Measurements from ENCODE around the gene FIBCD1. TPM values are rescaled to one million over a fixed set of nuclear protein-coding genes. Genes with fewer than 3 reads are reported as not detected.
A peak's percentile ranks its signal among the peaks of the same experiment; 100 is the strongest.

Gene FIBCD1
- 0.06 TPM for polyA plus RNA-seq (2012; ENCODE audit: low read depth, missing spikeins)

DNA sequence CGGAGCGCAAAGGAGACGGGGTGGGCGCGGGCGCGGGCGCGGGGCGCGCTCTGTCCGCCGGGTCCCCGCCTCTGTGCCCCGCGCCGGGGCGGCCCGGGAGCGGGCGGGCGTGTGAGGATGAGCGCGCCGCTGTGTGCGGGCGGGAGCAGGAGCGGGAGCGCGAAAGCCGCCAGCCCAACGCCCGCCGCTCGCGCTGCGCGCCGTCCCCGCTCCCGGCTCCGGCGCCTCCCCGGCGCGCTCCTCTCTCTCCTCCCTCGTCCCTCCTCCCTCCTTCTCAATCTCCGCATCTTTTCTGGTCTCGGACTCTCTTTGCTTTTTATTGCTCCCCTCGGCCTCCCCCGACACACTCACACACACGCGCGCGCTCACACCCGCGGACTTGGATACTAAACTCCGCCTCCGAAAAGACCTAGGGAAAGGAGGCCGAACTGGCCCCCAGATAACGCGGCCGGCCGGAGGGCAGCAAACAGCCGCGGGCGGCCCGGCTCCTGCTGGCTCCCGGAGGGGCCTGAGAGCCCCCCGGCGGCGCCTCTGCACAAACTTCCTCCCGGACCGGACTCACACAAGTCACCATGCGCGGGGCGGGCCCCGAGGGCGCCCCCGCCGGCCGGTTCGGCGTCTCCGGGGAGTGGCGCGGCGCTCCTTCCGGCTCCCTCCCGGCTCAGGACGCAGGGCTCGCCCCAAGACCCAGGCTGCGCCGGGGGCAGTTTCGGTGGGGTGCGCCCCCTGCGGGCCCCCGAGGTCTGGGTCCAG, at the start of gene FIBCD1:
FIBCD1 (minus strand) TSS at position 596 of the 753 bp plus-strand sequence. CDS start 640 bp downstream, outside the sequence.
- TF ChIP-seq PAX5 (IDR thresholded peaks at IDR 0.05; ENCODE audit: insufficient read depth, low read length, severe bottlenecking) (no peak), POLR2AphosphoS5 (IDR thresholded peaks at IDR 0.05; ENCODE audit: low read depth, low read length) (no peak)
- FAIRE-seq (no peak), DNase-seq (ENCODE audit: insufficient read length, low spot score) (peak; percentile 75)

DNA sequence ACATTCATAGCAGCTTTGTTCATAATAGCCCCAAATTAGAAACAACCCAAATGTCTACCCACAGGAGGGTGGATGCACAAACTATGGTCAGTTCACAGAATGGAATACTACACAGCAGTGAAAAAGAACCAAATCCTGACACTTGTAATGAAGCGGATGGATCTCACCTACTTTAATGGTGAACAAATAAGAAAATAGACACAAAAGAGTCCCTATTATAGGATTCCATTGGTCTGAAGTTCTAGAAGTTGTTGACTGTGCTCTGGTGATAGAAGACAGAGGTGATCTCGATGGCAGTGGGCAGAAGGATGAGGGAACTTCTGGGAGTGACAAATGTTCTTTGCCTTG, 49.3 kb upstream of the FIBCD1 start:
- no peak for DNase-seq (ENCODE audit: insufficient read length, low spot score)
- TF ChIP-seq PAX5 (IDR thresholded peaks at IDR 0.05; ENCODE audit: insufficient read depth, low read length, severe bottlenecking) (no peak), POU2F2 (IDR thresholded peaks at IDR 0.05; ENCODE audit: low read depth, low read length) (no peak), POLR2A (IDR thresholded peaks at IDR 0.05; ENCODE audit: low read depth, low read length) (no peak), TAF1 (IDR thresholded peaks at IDR 0.05; ENCODE audit: low read depth, low read length) (no peak), SPI1 (IDR thresholded peaks at IDR 0.05; ENCODE audit: low read depth, low read length) (no peak), POLR2AphosphoS5 (IDR thresholded peaks at IDR 0.05; ENCODE audit: low read depth, low read length) (no peak)
- FAIRE-seq = no peak

DNA sequence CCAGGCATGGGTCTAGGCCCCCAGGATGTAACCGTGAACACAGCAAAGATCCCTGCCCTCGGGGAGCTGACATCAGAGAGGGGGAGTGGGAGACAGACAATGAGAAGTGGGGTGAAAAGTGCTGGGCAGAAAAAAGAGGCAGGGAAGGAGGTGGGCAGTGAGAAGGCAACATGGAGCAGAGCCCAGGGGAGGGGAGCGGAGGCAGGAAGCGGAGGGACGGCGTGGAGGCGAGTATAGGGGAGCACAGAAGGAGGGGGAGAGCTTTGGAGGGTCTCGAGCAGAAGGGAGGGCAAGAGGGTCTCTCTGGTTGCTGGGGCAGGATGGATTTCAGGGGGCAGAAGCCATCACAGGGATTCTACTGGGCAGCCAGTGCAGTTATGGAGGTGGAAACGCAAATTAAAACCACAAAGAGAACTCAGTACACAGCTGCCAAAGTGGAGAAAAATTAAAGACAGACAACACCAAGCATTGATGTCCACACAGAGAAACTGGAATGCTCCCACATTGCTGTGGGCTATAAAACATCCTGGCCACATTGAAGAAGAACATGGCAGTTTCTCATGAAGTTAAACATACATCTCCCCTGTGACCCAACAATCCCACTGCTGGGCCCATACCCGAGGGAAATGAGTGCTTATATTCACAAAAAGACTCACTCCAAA, 48.8 kb upstream of the FIBCD1 start:
- no peak for FAIRE-seq
- TF ChIP-seq POLR2AphosphoS5 (IDR thresholded peaks at IDR 0.05; ENCODE audit: low read depth, low read length) = no peak
- no peak for TF ChIP-seq SPI1 (IDR thresholded peaks at IDR 0.05; ENCODE audit: low read depth, low read length)
- no peak for TF ChIP-seq PAX5 (IDR thresholded peaks at IDR 0.05; ENCODE audit: insufficient read depth, low read length, severe bottlenecking)
- TF ChIP-seq POU2F2 (IDR thresholded peaks at IDR 0.05; ENCODE audit: low read depth, low read length) = no peak
- TF ChIP-seq TAF1 (IDR thresholded peaks at IDR 0.05; ENCODE audit: low read depth, low read length) = no peak
- TF ChIP-seq POLR2A (IDR thresholded peaks at IDR 0.05; ENCODE audit: low read depth, low read length) = no peak

DNA sequence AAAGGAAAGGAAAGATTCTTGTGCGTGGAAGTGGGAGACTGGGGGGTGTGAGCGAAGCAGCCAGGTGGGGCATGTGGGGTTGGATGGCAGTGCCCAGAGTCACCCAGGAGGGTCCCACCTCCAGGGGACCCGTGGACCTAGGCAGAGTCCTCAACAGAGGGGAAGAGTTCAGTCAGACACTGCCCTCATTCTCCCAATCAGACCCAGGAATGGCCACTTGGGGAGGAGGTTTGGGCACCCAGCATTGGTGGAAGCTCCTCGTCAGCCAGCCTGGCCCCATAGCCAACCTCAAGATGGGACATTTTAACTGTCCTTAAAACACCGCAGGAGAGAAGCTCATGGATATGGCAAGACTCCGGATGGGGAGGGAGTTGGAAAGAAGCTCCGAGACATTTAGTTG, 48.0 kb upstream of the FIBCD1 start:
- DNase-seq (ENCODE audit: insufficient read length, low spot score) = no peak
- TF ChIP-seq POU2F2 (IDR thresholded peaks at IDR 0.05; ENCODE audit: low read depth, low read length) (no peak), POLR2AphosphoS5 (IDR thresholded peaks at IDR 0.05; ENCODE audit: low read depth, low read length) (no peak), SPI1 (IDR thresholded peaks at IDR 0.05; ENCODE audit: low read depth, low read length) (no peak), POLR2A (IDR thresholded peaks at IDR 0.05; ENCODE audit: low read depth, low read length) (no peak), PAX5 (IDR thresholded peaks at IDR 0.05; ENCODE audit: insufficient read depth, low read length, severe bottlenecking) (no peak), TAF1 (IDR thresholded peaks at IDR 0.05; ENCODE audit: low read depth, low read length) (no peak)
- no peak for FAIRE-seq

More for the DNA sequence above, 48.8 kb upstream of the FIBCD1 start:
- DNase-seq (ENCODE audit: insufficient read length, low spot score) = no peak

GRCh38 chr9:130986356-130986965, 47.4 kb upstream of the FIBCD1 start:
- no peak for TF ChIP-seq POLR2AphosphoS5 (IDR thresholded peaks at IDR 0.05; ENCODE audit: low read depth, low read length)
- TF ChIP-seq PAX5 (IDR thresholded peaks at IDR 0.05; ENCODE audit: insufficient read depth, low read length, severe bottlenecking) = no peak
- TF ChIP-seq TAF1 (IDR thresholded peaks at IDR 0.05; ENCODE audit: low read depth, low read length) = no peak
- TF ChIP-seq POLR2A (IDR thresholded peaks at IDR 0.05; ENCODE audit: low read depth, low read length) = no peak
- no peak for TF ChIP-seq SPI1 (IDR thresholded peaks at IDR 0.05; ENCODE audit: low read depth, low read length)
- no peak for TF ChIP-seq POU2F2 (IDR thresholded peaks at IDR 0.05; ENCODE audit: low read depth, low read length)
- FAIRE-seq = no peak
- no peak for DNase-seq (ENCODE audit: insufficient read length, low spot score)

DNA sequence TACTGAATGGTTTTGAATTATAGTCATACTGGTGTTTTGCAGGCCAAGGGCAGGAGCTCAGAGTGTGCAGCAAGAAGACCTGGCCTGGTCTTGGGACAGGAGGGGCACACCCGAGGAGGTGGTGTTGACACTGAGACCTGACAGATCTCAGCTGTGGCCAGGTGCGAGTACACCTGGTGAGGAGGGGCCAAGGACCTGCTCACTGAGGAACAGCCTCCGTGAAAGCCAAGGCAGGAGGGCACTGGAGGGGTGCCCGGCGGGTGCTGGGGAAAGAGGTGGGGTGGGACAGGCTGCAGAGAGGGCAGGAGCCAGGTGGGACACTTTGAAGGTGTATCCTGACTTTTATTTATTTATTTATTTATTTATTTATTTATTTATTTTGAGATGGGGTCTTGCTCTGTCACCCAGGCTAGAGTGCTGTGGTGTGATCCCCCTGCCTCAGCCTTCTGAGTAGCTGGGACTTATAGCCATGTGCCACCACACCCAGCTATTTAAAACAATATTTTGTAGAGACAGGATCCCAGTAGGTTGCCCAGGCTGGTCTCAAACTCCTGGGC, 46.6 kb upstream of the FIBCD1 start:
- no peak for TF ChIP-seq POLR2A (IDR thresholded peaks at IDR 0.05; ENCODE audit: low read depth, low read length)
- no peak for TF ChIP-seq TAF1 (IDR thresholded peaks at IDR 0.05; ENCODE audit: low read depth, low read length)
- no peak for TF ChIP-seq SPI1 (IDR thresholded peaks at IDR 0.05; ENCODE audit: low read depth, low read length)
- TF ChIP-seq PAX5 (IDR thresholded peaks at IDR 0.05; ENCODE audit: insufficient read depth, low read length, severe bottlenecking) = no peak
- no peak for TF ChIP-seq POLR2AphosphoS5 (IDR thresholded peaks at IDR 0.05; ENCODE audit: low read depth, low read length)
- no peak for TF ChIP-seq POU2F2 (IDR thresholded peaks at IDR 0.05; ENCODE audit: low read depth, low read length)
- no peak for DNase-seq (ENCODE audit: insufficient read length, low spot score)
- FAIRE-seq = no peak

GRCh38 chr9:130985029-130985428, 46.0 kb upstream of the FIBCD1 start:
- TF ChIP-seq SPI1 (IDR thresholded peaks at IDR 0.05; ENCODE audit: low read depth, low read length) (no peak), POLR2AphosphoS5 (IDR thresholded peaks at IDR 0.05; ENCODE audit: low read depth, low read length) (no peak), TAF1 (IDR thresholded peaks at IDR 0.05; ENCODE audit: low read depth, low read length) (no peak), PAX5 (IDR thresholded peaks at IDR 0.05; ENCODE audit: insufficient read depth, low read length, severe bottlenecking) (no peak), POLR2A (IDR thresholded peaks at IDR 0.05; ENCODE audit: low read depth, low read length) (no peak), POU2F2 (IDR thresholded peaks at IDR 0.05; ENCODE audit: low read depth, low read length) (no peak)
- DNase-seq (ENCODE audit: insufficient read length, low spot score) (no peak), FAIRE-seq (no peak)

- TF ChIP-seq POLR2AphosphoS5 (IDR thresholded peaks at IDR 0.05; ENCODE audit: low read depth, low read length) = no peak
- TF ChIP-seq POU2F2 (IDR thresholded peaks at IDR 0.05; ENCODE audit: low read depth, low read length) = no peak
- no peak for TF ChIP-seq PAX5 (IDR thresholded peaks at IDR 0.05; ENCODE audit: insufficient read depth, low read length, severe bottlenecking)
- no peak for TF ChIP-seq TAF1 (IDR thresholded peaks at IDR 0.05; ENCODE audit: low read depth, low read length)
- no peak for TF ChIP-seq SPI1 (IDR thresholded peaks at IDR 0.05; ENCODE audit: low read depth, low read length)
- TF ChIP-seq POLR2A (IDR thresholded peaks at IDR 0.05; ENCODE audit: low read depth, low read length) = no peak
- FAIRE-seq (no peak), DNase-seq (ENCODE audit: insufficient read length, low spot score) (no peak)
Measured at GRCh38 chr9:130984521-130984920, 45.5 kb upstream of the FIBCD1 start.

DNA sequence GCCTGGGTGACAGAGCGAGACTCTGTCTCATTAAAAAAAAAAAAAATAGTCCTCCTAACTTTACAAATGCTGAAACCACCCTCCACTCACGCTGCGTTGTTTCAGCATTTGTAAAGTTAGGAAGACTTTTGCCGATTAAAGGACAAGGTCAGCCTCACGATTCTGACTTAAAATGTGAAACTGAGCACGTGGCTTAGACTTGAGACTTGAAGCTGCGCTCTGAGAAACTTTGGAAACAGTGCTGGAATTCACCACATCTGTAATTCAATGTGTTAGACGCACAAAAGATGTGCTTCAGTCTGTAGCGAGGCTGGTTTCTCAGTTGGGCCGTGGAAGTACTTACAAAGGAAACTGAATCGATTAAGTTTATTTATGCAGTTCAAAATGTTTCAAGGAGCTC, 44.9 kb upstream of the FIBCD1 start:
- no peak for FAIRE-seq
- TF ChIP-seq POLR2AphosphoS5 (IDR thresholded peaks at IDR 0.05; ENCODE audit: low read depth, low read length) (no peak), PAX5 (IDR thresholded peaks at IDR 0.05; ENCODE audit: insufficient read depth, low read length, severe bottlenecking) (no peak), SPI1 (IDR thresholded peaks at IDR 0.05; ENCODE audit: low read depth, low read length) (no peak), POU2F2 (IDR thresholded peaks at IDR 0.05; ENCODE audit: low read depth, low read length) (no peak), POLR2A (IDR thresholded peaks at IDR 0.05; ENCODE audit: low read depth, low read length) (no peak), TAF1 (IDR thresholded peaks at IDR 0.05; ENCODE audit: low read depth, low read length) (no peak)
- DNase-seq (ENCODE audit: insufficient read length, low spot score) = no peak
